Peyer's patch (tissue), 4 donors: ENCODE data around the gene TRAPPC4.

Source experiments
- CTCF ChIP-seq, 6 experiments: fragments of 450-650 bp in 4 of 6; fragments of 200-600 bp in 2 of 6; sonication (generic) in 1 of 6; IDR thresholded peaks; one replicate each; pipeline ENCODE4 v1.5.1; 2017 to 2019; ENCODE audit warnings: antibody characterized with exemption in 6 of 6, mild to moderate bottlenecking in 3 of 6, moderate library complexity in 1 of 6
- POLR2A ChIP-seq, 2 donors: fragments of 450-650 bp; IDR thresholded peaks; one replicate each; pipeline ENCODE4 v1.5.1; 2017; ENCODE audit warnings: antibody characterized with exemption in 2 of 2, mild to moderate bottlenecking in 2 of 2, moderate library complexity in 2 of 2

- TF ChIP-seq CTCF (IDR thresholded peaks at IDR 0.05), result no peak
- no peak for TF ChIP-seq POLR2A (IDR thresholded peaks at IDR 0.05)
These were observed 3.4 kb upstream of the TRAPPC4 start for GRCh38 chr11:119015054-119015611.
